Lower lobe of right lung (tissue), 2 donors: ENCODE results near the gene CTNND2. TPM values are rescaled to one million over a fixed set of nuclear protein-coding genes. Genes with fewer than 3 reads are reported as not detected.

Experiments used
- ATAC-seq, 2 donors: fragments of 200-7000 bp; cut with Tn5 transposase; one replicate each; pipeline ENCODE4 v1.9.1; 2020 to 2022; ENCODE audit warnings: mild to moderate bottlenecking in 2 of 2, moderate library complexity in 2 of 2
- DNase-seq: peaks from one replicate; pipeline ENCODE4 v3.0.0-alpha.2; 2020
- H3K27ac ChIP-seq: fragments of 200-600 bp; one replicate; pipeline ENCODE4 v1.8.0; 2022
- H3K27me3 ChIP-seq: fragments of 200-600 bp; one replicate; pipeline ENCODE4 v1.8.0; 2022; ENCODE audit warnings: low read depth
- H3K36me3 ChIP-seq: fragments of 200-600 bp; one replicate; pipeline ENCODE4 v1.8.0; 2022; ENCODE audit warnings: mild to moderate bottlenecking
- H3K4me1 ChIP-seq: fragments of 200-600 bp; one replicate; pipeline ENCODE4 v1.8.0; 2022
- H3K4me3 ChIP-seq: fragments of 200-600 bp; one replicate; pipeline ENCODE4 v1.8.0; 2022; ENCODE audit warnings: mild to moderate bottlenecking
- H3K9me3 ChIP-seq: fragments of 200-600 bp; one replicate; pipeline ENCODE4 v1.8.0; 2022
- intact Hi-C: fragments of 100-400 bp; cut with DNase I; formaldehyde crosslinking; loops from one replicate; pipeline ENCODE4 v1.11.0; 2022
- total RNA-seq: library from RNA; stranded (reverse); fragmentation: NEBNext Ultra II Directional; extraction: Animal tissue kit (Norgen Biotek cat#: 25700); gene quantifications from one replicate; pipeline ENCODE4 v1.2.1, GENCODE V29; 2021
- TF ChIP-seq, protein P1 (sequence below): fragments of 200-600 bp; IDR thresholded peaks from one replicate; pipeline ENCODE4 v1.8.0; 2022; ENCODE audit warnings: antibody characterized with exemption, mild to moderate bottlenecking
- donor health status: DM: no; HTN: yes; CAD: no; lungs with severe emphysema.

The CTNND2 gene
- total RNA-seq, 1 donor from 2014 or later: 6.0 TPM

DNA sequence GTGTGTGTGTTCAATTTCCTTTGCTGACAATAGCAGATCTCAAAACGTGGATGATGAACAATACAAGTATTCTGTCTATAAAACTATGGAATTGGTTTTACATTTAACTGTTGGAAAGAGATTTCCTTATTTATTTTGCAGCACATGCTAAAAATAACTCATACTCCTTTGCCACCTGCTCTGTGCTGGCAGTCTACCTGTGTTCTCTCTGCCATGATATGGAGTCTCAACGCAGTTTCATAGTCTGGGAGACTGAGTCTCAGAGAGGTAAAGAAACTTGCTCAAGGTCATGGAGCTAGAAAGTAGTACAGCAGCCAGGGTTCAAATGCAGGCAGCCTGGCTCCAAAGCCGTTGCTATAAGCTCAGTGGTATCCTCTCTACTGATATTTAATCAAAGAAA is 677.2 kb downstream of the CTNND2 start:
- Histone ChIP-seq H3K4me1 (no peaks in the 10 kb centered on the region), H3K27ac (no peak overlapping the region), H3K4me3 (no peak overlapping the region), H3K9me3 (no peaks in the 10 kb centered on the region), H3K36me3 (no peaks in the 10 kb centered on the region), H3K27me3 (no peaks in the 10 kb centered on the region)
- TF ChIP-seq, protein P1, sequence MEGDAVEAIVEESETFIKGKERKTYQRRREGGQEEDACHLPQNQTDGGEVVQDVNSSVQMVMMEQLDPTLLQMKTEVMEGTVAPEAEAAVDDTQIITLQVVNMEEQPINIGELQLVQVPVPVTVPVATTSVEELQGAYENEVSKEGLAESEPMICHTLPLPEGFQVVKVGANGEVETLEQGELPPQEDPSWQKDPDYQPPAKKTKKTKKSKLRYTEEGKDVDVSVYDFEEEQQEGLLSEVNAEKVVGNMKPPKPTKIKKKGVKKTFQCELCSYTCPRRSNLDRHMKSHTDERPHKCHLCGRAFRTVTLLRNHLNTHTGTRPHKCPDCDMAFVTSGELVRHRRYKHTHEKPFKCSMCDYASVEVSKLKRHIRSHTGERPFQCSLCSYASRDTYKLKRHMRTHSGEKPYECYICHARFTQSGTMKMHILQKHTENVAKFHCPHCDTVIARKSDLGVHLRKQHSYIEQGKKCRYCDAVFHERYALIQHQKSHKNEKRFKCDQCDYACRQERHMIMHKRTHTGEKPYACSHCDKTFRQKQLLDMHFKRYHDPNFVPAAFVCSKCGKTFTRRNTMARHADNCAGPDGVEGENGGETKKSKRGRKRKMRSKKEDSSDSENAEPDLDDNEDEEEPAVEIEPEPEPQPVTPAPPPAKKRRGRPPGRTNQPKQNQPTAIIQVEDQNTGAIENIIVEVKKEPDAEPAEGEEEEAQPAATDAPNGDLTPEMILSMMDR: no peak
- ATAC-seq (no peak), DNase-seq (no peak)
- intact Hi-C loops: no loop called here

DNA sequence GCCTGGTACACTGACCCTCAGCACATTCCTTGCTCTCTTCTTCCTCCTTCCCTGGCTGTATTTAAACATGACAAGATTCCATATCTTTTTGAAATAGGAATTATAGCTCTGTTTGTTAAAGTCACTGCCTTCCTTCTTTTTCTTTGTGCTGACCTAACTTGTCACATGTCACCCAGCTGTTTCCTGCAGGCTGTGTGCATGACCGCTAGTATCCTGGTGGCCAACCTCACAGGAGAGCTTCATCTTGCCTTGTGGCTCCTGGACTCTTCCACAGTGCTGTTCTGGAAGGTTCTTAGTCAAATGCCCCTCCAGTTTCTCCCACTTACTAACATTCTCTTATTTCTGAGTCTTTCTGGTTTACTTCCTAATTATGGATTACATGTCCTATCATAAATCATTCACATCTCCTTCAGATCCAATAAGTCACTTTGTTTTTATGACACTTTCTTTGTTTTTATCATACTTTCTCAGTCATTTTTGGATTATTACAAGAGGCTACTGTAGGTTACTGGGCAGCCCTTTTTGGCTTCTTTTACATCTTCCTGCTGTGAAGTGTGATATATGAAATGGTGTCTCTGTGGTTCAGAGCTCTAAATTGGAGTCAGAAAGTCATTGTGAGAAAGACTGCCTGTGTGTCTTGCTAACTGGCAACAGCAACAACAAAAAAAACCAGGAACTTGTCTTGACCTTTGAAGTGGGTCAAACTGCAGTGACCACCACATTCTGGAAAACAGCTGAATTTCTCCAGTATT is 679.6 kb downstream of the CTNND2 start:
- intact Hi-C loops: no loop called here
- DNase-seq: no peak
- H3K27ac ChIP-seq: no peak overlapping the region
- no peak for ATAC-seq
- H3K36me3 ChIP-seq: no peaks in the 10 kb centered on the region
- H3K4me3 ChIP-seq: no peak overlapping the region
- TF ChIP-seq, protein P1: no peak
- no peaks in the 10 kb centered on the region for H3K9me3 ChIP-seq
- H3K4me1 ChIP-seq: no peaks in the 10 kb centered on the region
- no peaks in the 10 kb centered on the region for H3K27me3 ChIP-seq

DNA sequence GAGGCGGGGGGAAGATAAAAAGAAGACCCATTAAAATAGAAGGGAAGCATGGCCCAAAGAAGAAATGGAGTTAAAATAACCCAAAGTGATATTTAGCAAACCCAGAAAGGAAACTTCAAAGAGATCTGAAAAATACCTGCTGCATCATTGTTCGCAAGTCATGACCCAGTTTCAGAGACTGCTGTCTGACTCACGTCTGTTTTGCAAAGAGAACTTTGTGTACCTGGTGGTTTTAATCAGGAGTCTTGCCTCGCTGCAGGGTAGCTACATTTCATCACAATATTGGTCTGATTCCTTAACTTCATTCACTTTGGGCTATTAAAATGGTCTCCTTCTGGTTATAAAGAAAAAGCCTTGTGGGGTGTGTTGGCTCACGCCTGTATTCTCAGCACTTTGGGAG is 682.1 kb downstream of the CTNND2 start:
- no peak for DNase-seq
- intact Hi-C loops: no loop called here
- no peak overlapping the region for H3K27ac ChIP-seq
- no peaks in the 10 kb centered on the region for H3K9me3 ChIP-seq
- no peak overlapping the region for H3K4me3 ChIP-seq
- H3K36me3 ChIP-seq: no peaks in the 10 kb centered on the region
- H3K27me3 ChIP-seq: no peaks in the 10 kb centered on the region
- no peak for ATAC-seq
- no peaks in the 10 kb centered on the region for H3K4me1 ChIP-seq
- TF ChIP-seq, protein P1: no peak

DNA sequence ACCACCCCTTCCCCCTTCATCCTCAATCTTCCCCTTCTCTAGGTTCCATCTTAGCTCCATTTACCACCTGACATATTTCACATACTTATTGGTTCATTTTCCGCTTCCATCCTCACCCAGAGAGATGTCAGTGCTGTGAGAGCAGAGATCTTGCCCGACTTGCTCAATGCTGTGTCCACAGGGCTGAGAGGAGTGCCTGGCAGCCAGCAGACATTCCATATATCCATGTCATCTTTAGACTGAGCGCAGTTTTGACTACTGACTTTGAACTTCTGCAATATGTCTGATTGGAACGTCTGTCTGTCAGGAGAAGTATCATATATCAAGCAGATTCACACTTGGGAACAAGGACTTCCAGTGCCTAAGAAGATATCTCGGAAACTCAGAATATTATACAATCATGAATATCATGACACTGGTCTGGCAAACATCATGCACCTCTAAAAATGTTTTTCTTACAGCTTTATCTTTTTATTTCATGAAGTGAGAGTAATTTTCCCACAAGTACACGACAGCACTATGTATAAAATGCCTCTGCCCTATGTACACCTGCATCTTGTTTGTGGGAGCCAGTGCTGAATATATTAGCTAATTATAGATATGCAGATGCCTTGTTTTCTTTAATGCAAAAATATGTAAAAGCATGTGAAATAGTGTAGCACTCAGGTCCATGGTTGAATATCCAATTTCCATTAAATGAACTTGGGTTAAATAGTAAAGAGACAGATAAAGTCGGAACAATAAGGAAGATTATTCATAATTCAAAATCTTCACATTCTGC is 689.2 kb downstream of the CTNND2 start:
- Histone ChIP-seq H3K36me3 (no peaks in the 10 kb centered on the region), H3K27ac (no peak overlapping the region), H3K27me3 (no peaks in the 10 kb centered on the region), H3K9me3 (peaks cover 4% of the 10 kb centered on the region), H3K4me1 (no peaks in the 10 kb centered on the region), H3K4me3 (no peak overlapping the region)
- no peak for DNase-seq
- TF ChIP-seq, protein P1: no peak
- intact Hi-C loops: no loop called here
- no peak for ATAC-seq

DNA sequence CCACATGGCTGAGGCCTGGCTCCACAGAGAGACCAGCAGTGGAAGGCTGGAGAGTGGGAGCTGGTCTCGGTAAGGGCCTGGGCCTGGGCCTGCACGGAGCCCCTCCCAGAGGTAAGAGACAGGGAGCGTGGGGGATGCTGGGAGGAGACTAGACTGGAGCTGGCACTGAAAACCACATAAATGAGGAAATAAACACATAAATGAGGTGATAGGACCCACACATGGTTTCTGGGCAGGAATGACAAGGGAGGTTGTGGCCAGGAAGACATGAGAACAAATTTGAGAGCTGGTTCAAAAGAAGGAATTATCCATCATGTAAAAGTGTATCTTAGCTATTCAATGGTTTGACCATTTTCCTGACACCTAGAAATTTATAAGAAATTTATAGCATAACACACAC is 691.5 kb downstream of the CTNND2 start:
- ATAC-seq (no peak), DNase-seq (no peak)
- Histone ChIP-seq H3K27me3 (no peaks in the 10 kb centered on the region), H3K27ac (no peak overlapping the region), H3K36me3 (no peaks in the 10 kb centered on the region), H3K4me1 (no peaks in the 10 kb centered on the region), H3K4me3 (no peak overlapping the region), H3K9me3 (peaks cover 4% of the 10 kb centered on the region)
- TF ChIP-seq, protein P1: no peak
- intact Hi-C loops: no loop called here
